ENCODE data around the gene PRKCH. TPM values are rescaled to one million over a fixed set of nuclear protein-coding genes. Genes with fewer than 3 reads are reported as not detected.

Gene PRKCH
- polyA plus RNA-seq, 3 donors = 3.6 to 6.2 (median 5.4) TPM

GRCh38 chr14:61498811-61499210 is 177.4 kb downstream of the PRKCH start:
- no peak for TF ChIP-seq CTCF (IDR thresholded peaks at IDR 0.05)
- intact Hi-C loops (cut with micrococcal nuclease) = no loop called here
- H3K4me2 ChIP-seq (replicated peaks; ENCODE audit: extremely low read depth, low read length, poor library complexity, severe bottlenecking) = no peak overlapping the region
- Mint-ChIP-seq H3K9me3 (no peaks in the 10 kb centered on the region), H3K4me3 (no peak overlapping the region), H3K4me1 (peaks cover 43% of the 10 kb centered on the region), H3K36me3 (peaks cover 27 to 32% of the 10 kb centered on the region in 2 donors), H3K27ac (peak overlapping the region in 1 of 7 donors; percentile 20), H3K27me3 (ENCODE audit: low read depth in 3 of 3) (no peaks in the 10 kb centered on the region)
- no peaks in the 10 kb centered on the region for H3K27me3 ChIP-seq (ENCODE audit: control insufficient read depth in 2 of 2, insufficient read depth in 2 of 2, low read length in 2 of 2)
- no peaks in the 10 kb centered on the region for H3K36me3 ChIP-seq (replicated peaks in 1 of 2; ENCODE audit: control insufficient read depth in 1 of 2, insufficient read depth in 2 of 2, low read length in 2 of 2)
- no peak overlapping the region for H2AFZ ChIP-seq (ENCODE audit: insufficient read depth, low read depth, low read length, poor library complexity, severe bottlenecking)
- H3K9ac ChIP-seq (ENCODE audit: insufficient read depth, low read length, poor library complexity, severe bottlenecking) = no peak overlapping the region
- H3K4me1 ChIP-seq (ENCODE audit: control insufficient read depth in 1 of 2, insufficient read depth in 2 of 2, low read length in 2 of 2) = peaks cover 22 to 38% of the 10 kb centered on the region in 2 donors
- H4K20me1 ChIP-seq (ENCODE audit: insufficient read depth, low read length) = no peaks in the 10 kb centered on the region
- H3K4me3 ChIP-seq (replicated peaks in 1 of 3; ENCODE audit: low read depth in 2 of 3, low read length in 3 of 3) = no peak overlapping the region
- H3K9me3 ChIP-seq (replicated peaks in 1 of 2; ENCODE audit: control insufficient read depth in 1 of 2, insufficient read depth in 1 of 2, low read length in 2 of 2) = no peaks in the 10 kb centered on the region
- no peaks in the 10 kb centered on the region for H3K79me2 ChIP-seq (ENCODE audit: insufficient read depth, low read length)
- WGBS (ENCODE audit: insufficient coverage) = 48% methylated on average over 2 of the region's 6 CpGs
- no peak for DNase-seq
- H3K27ac ChIP-seq (ENCODE audit: low read depth in 1 of 2, low read length in 2 of 2) = no peak overlapping the region

DNA sequence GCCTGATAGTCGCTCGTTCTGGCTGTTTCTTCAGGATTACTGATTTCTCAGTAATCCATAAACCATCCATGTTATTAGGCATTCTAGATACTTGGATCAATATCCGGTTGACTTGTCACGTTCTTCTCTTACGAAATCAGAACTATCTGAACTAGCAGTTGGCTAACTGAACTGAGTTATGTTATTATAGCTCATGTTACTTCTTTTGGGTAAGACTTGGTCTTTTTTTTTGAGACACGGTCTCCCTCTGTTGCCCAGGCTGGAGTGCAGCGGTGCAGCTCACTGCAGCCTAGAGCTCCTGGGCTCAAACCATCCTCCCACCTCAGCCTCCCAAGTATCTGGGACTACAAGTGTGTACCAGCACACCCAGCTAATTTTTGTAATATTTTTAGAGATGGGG is 178.6 kb downstream of the PRKCH start:
- Histone ChIP-seq H3K36me3 (replicated peaks in 1 of 2; ENCODE audit: control insufficient read depth in 1 of 2, insufficient read depth in 2 of 2, low read length in 2 of 2) (no peaks in the 10 kb centered on the region), H3K9me3 (replicated peaks in 1 of 2; ENCODE audit: control insufficient read depth in 1 of 2, insufficient read depth in 1 of 2, low read length in 2 of 2) (no peaks in the 10 kb centered on the region), H4K20me1 (ENCODE audit: insufficient read depth, low read length) (no peaks in the 10 kb centered on the region), H3K4me3 (replicated peaks in 1 of 3; ENCODE audit: low read depth in 2 of 3, low read length in 3 of 3) (no peak overlapping the region), H3K4me2 (replicated peaks; ENCODE audit: extremely low read depth, low read length, poor library complexity, severe bottlenecking) (no peak overlapping the region), H3K27ac (ENCODE audit: low read depth in 1 of 2, low read length in 2 of 2) (no peak overlapping the region), H3K27me3 (ENCODE audit: control insufficient read depth in 2 of 2, insufficient read depth in 2 of 2, low read length in 2 of 2) (no peaks in the 10 kb centered on the region), H3K79me2 (ENCODE audit: insufficient read depth, low read length) (no peaks in the 10 kb centered on the region), H2AFZ (ENCODE audit: insufficient read depth, low read depth, low read length, poor library complexity, severe bottlenecking) (no peak overlapping the region), H3K9ac (ENCODE audit: insufficient read depth, low read length, poor library complexity, severe bottlenecking) (no peak overlapping the region), H3K4me1 (ENCODE audit: control insufficient read depth in 1 of 2, insufficient read depth in 2 of 2, low read length in 2 of 2) (peaks cover 22 to 42% of the 10 kb centered on the region in 2 donors)
- Mint-ChIP-seq H3K27ac (peak overlapping the region in 3 of 7 donors; percentile 26 to 50 (median 30)), H3K9me3 (no peaks in the 10 kb centered on the region), H3K4me1 (peaks cover 46% of the 10 kb centered on the region), H3K4me3 (no peak overlapping the region), H3K27me3 (ENCODE audit: low read depth in 3 of 3) (no peaks in the 10 kb centered on the region), H3K36me3 (peaks cover 27 to 30% of the 10 kb centered on the region in 2 donors)
- intact Hi-C loops (cut with micrococcal nuclease) = no loop called here
- WGBS (ENCODE audit: insufficient coverage) = 100% methylated on average over 2 of the region's 7 CpGs
- peak; percentile 18 for TF ChIP-seq CTCF (IDR thresholded peaks at IDR 0.05)
- peak in 2 of 3 donors; percentile 44 to 56 for DNase-seq

All from CD14-positive monocyte (primary cell).